IMR-90 (cell line): ENCODE results near the gene WNT2B. TPM values are rescaled to one million over a fixed set of nuclear protein-coding genes. Genes with fewer than 3 reads are reported as not detected.
A peak's percentile ranks its signal among the peaks of the same experiment; 100 is the strongest.

ENCODE experiments used
- ATAC-seq: fragments of 200-7000 bp; cut with Tn5 transposase; 2 replicates; pipeline ENCODE4 v1.9.1; 2020; ENCODE audit warnings: low read depth, mild to moderate bottlenecking, moderate library complexity
- BruUV-seq: library from RNA; stranded (reverse); fragments of 400-500 nt; replicated peaks from 2 replicates; lab custom pipeline; 2021; lab: Mats Ljungman, UMichigan
- CTCF ChIA-PET: fragments of 300-600 bp; formaldehyde crosslinking; extraction: SDS; loops from one replicate; lab custom pipeline; 2021; ENCODE audit warnings: antibody characterized with exemption; lab: Yijun Ruan, JAX
- POLR2A ChIA-PET: fragments of 300-600 bp; sonication (Branson Sonifier 250); formaldehyde crosslinking; loops from one replicate; lab custom pipeline; 2022; ENCODE audit warnings: antibody characterized with exemption; ENCODE audit not compliant: unreplicated experiment; lab: Charles Lee
- DNase-seq: peaks from one replicate; pipeline ENCODE4 v3.0.0; 2013
- H2AFZ ChIP-seq: replicated peaks from 2 replicates; pipeline ENCODE3; 2013; ENCODE audit warnings: low read length, mild to moderate bottlenecking; ENCODE audit not compliant: poor library complexity
- H2AK5ac ChIP-seq: 2 replicates; pipeline ENCODE4 v1.6.1; 2013; ENCODE audit warnings: low read depth, low read length, inconsistent platforms
- H2AK9ac ChIP-seq: replicated peaks from 2 replicates; pipeline ENCODE3; 2013; ENCODE audit warnings: mild to moderate bottlenecking, low read depth, low read length, moderate library complexity; ENCODE audit not compliant: poor library complexity
- H2BK120ac ChIP-seq: 2 replicates; pipeline ENCODE4 v1.6.1; 2013; ENCODE audit warnings: low read depth, low read length, inconsistent platforms
- H2BK15ac ChIP-seq: 3 replicates; pipeline ENCODE4 v1.6.1; 2013; ENCODE audit warnings: low read depth, low read length, inconsistent platforms
- H2BK20ac ChIP-seq: 2 replicates; pipeline ENCODE4 v1.6.1; 2013; ENCODE audit warnings: low read depth, mild to moderate bottlenecking, inconsistent platforms, low read length, moderate library complexity
- H2BK5ac ChIP-seq: 2 replicates; pipeline ENCODE4 v1.6.1; 2013; ENCODE audit warnings: mild to moderate bottlenecking, low read depth, low read length, inconsistent platforms; ENCODE audit not compliant: poor library complexity, severe bottlenecking
- H3K14ac ChIP-seq: replicated peaks from 2 replicates; pipeline ENCODE4 v1.6.1; 2013; ENCODE audit warnings: low read depth, low read length, inconsistent platforms
- H3K18ac ChIP-seq: 2 replicates; pipeline ENCODE4 v1.6.1; 2013; ENCODE audit warnings: low read depth, low read length, control low read depth
- H3K23ac ChIP-seq: 2 replicates; pipeline ENCODE4 v1.6.1; 2013; ENCODE audit warnings: low read depth, low read length, inconsistent platforms
- H3K27ac ChIP-seq: 2 replicates; pipeline ENCODE4 v1.5.1; 2013; ENCODE audit warnings: mild to moderate bottlenecking, control low read depth, low read length; ENCODE audit not compliant: insufficient read depth
- H3K27me3 ChIP-seq: 2 replicates; pipeline ENCODE4 v1.6.1; 2013; ENCODE audit warnings: low read length; ENCODE audit not compliant: control insufficient read depth, insufficient read depth
- H3K36me3 ChIP-seq: 2 replicates; pipeline ENCODE4 v1.6.1; 2013; ENCODE audit warnings: low read length, mixed read lengths; ENCODE audit not compliant: control insufficient read depth, insufficient read depth
- H3K4ac ChIP-seq: 2 replicates; pipeline ENCODE4 v1.6.1; 2013; ENCODE audit warnings: low read depth, low read length, inconsistent platforms
- H3K4me1 ChIP-seq: 2 replicates; pipeline ENCODE4 v1.6.1; 2013; ENCODE audit warnings: low read length, mixed read lengths; ENCODE audit not compliant: control insufficient read depth, insufficient read depth
- H3K4me2 ChIP-seq: 2 replicates; pipeline ENCODE4 v1.6.1; 2013; ENCODE audit warnings: low read depth, mild to moderate bottlenecking, control low read depth, low read length, moderate library complexity
- H3K4me3 ChIP-seq: 2 replicates; pipeline ENCODE4 v1.5.1; 2013; ENCODE audit warnings: low read depth, mild to moderate bottlenecking, control low read depth, low read length, moderate library complexity; ENCODE audit not compliant: insufficient read depth
- H3K56ac ChIP-seq: 2 replicates; pipeline ENCODE4 v1.6.1; 2013; ENCODE audit warnings: low read length, inconsistent platforms; ENCODE audit not compliant: insufficient read depth; ENCODE audit errors: extremely low read depth
- H3K79me1 ChIP-seq, 2 experiments: 2 replicates each; pipeline ENCODE4 v1.6.1; 2013; ENCODE audit warnings: low read length in 2 of 2, inconsistent platforms in 1 of 2, low read depth in 1 of 2
- H3K9ac ChIP-seq: 2 replicates; pipeline ENCODE4 v1.6.1; 2013; ENCODE audit warnings: low read depth, low read length, control low read depth
- H3K9me1 ChIP-seq: 2 replicates; pipeline ENCODE4 v1.6.1; 2013; ENCODE audit warnings: low read length, inconsistent platforms; ENCODE audit not compliant: insufficient read depth
- H3K9me3 ChIP-seq: 2 replicates; pipeline ENCODE4 v1.6.1; 2013; ENCODE audit warnings: low read length; ENCODE audit not compliant: control insufficient read depth, insufficient read depth
- H4K20me1 ChIP-seq: 2 replicates; pipeline ENCODE4 v1.6.1; 2013; ENCODE audit warnings: low read length, inconsistent platforms; ENCODE audit not compliant: insufficient read depth
- H4K5ac ChIP-seq: 2 replicates; pipeline ENCODE4 v1.6.1; 2013; ENCODE audit warnings: mild to moderate bottlenecking, low read depth, low read length, control low read depth
- H4K8ac ChIP-seq, 2 experiments: 2 replicates each; pipeline ENCODE4 v1.6.1; 2013; ENCODE audit warnings: low read depth in 2 of 2, low read length in 2 of 2, control low read depth in 1 of 2, inconsistent platforms in 1 of 2
- H4K91ac ChIP-seq: 2 replicates; pipeline ENCODE4 v1.6.1; 2013; ENCODE audit warnings: low read depth, low read length, inconsistent platforms; ENCODE audit not compliant: insufficient read depth
- ELK1 ChIP-seq: fragments of 150-350 bp; IDR thresholded peaks from 2 replicates; pipeline ENCODE4 v1.6.1; 2016; ENCODE audit warnings: low read depth, mild to moderate bottlenecking, low read length, moderate library complexity, borderline replicate concordance
- FOS ChIP-seq: fragments of 150-350 bp; IDR thresholded peaks from 2 replicates; pipeline ENCODE4 v1.6.1; 2016; ENCODE audit warnings: low read depth, low read length
- RCOR1 ChIP-seq: IDR thresholded peaks from 2 replicates; pipeline ENCODE4 v1.6.1; 2012; ENCODE audit warnings: mild to moderate bottlenecking, low read length, improper control_type of control experiment; ENCODE audit not compliant: insufficient replicate concordance
- WGBS, 2 experiments: methylation state at CpG; one replicate each; pipeline versions ENCODE4 v1.1.5 to v1.1.7; 2013; ENCODE audit warnings: missing lambda C conversion rate in 2 of 2; ENCODE audit not compliant: insufficient read length in 1 of 2; ENCODE audit errors: extremely low coverage in 2 of 2; 5-methylcytosine and 5-hydroxymethylcytosine counted together
- dilution Hi-C: fragments of 300-500 bp; cut with HindIII; formaldehyde crosslinking; loops from one replicate; pipeline ENCODE4 v1.14.3; 2018; ENCODE audit warnings: low sequenced_read_pairs; ENCODE audit not compliant: unreplicated experiment
- in situ Hi-C: fragments of 300-500 bp; cut with MboI; formaldehyde crosslinking; loops from 3 replicates; pipeline ENCODE4 v1.14.3; 2019; ENCODE audit warnings: low sequenced_read_pairs, inconsistent platforms, mixed read lengths
- intact Hi-C: fragments of 100-400 bp; cut with micrococcal nuclease; formaldehyde crosslinking; loops from 2 replicates; pipeline ENCODE4 v1.10.0; 2022
- polyA plus RNA-seq, 3 experiments: library from polyadenylated mRNA; depleted of rRNA; stranded (reverse); fragments of >200 nt; gene quantifications; 2 replicates each; pipeline ENCODE4 v1.2.3, GENCODE V29; 2012; ENCODE audit warnings: low replicate concordance in 1 of 3
- total RNA-seq: library from RNA; depleted of rRNA; stranded (reverse); fragments of >200 nt; gene quantifications from 2 replicates; pipeline ENCODE4 v1.2.3, GENCODE V29; 2012

The WNT2B gene
- total and polyA plus RNA-seq, 2 of the 4 experiments (the other 2 are of a cell fraction), result 0.50 to 0.54 TPM

GRCh38 chr1:112515311-112516009 lies 6.7 kb downstream of the WNT2B start:
- Histone ChIP-seq H2BK120ac (peak overlapping the region; percentile 30; the same call in 1 of the 2 replicates), H2AK9ac (peak overlapping the region; percentile 38), H2BK15ac (no peak overlapping the region), H4K8ac (no peak overlapping the region), H3K4me3 (no peak overlapping the region), H3K79me1 (no peaks in the 10 kb centered on the region), H3K23ac (no peak overlapping the region), H3K4me2 (peak overlapping the region; percentile 65; the same call in 1 of the 2 replicates), H3K27me3 (peaks cover 6% of the 10 kb centered on the region), H3K27ac (peak overlapping the region; percentile 87; the same call in 1 of the 2 replicates), H3K56ac (no peak overlapping the region), H3K18ac (peak overlapping the region; percentile 86; the same call in 1 of the 2 replicates), H3K9me1 (peaks cover 27% of the 10 kb centered on the region), H2AFZ (no peak overlapping the region), H2BK20ac (no peak overlapping the region), H4K91ac (0 out of 2 replicates have a peak overlapping the region, but pooled peaks have one; percentile 48), H3K9ac (no peak overlapping the region), H3K4ac (no peak overlapping the region), H3K9me3 (no peaks in the 10 kb centered on the region), H4K20me1 (peaks cover 23% of the 10 kb centered on the region), H3K4me1 (peaks cover 31% of the 10 kb centered on the region), H2BK5ac (peak overlapping the region; percentile 49), H2AK5ac (peak overlapping the region; percentile 40; the same call in 1 of the 2 replicates), H3K14ac (no peak overlapping the region; the same call in 1 of the 2 replicates), H4K5ac (no peak overlapping the region), H3K36me3 (peaks cover 5% of the 10 kb centered on the region; the same call in 1 of the 2 replicates)
- dilution Hi-C loops (no loop called here), in situ Hi-C loops (no loop called here), intact Hi-C loops (loop anchor here (5.0 kb wide), 1 partner anchor 192 kb away; the partner anchor contains the start of gene RHOC)
- TF ChIP-seq ELK1 (no peak), RCOR1 (peak; percentile 42), FOS (peak; percentile 52; the same call in 1 of the 2 replicates)
- peak; percentile 83 for DNase-seq
- ChIA-PET CTCF (interaction anchor here (0.9 to 1.7 kb wide), 2 partner anchors 14 to 103 kb away, joined by 3 to 7 read pairs; partner anchors contain the start of gene ST7L), POLR2A (no interaction called here)
- peak; percentile 69 for ATAC-seq
- BruUV-seq, result no TSS peak
- no CpG with 5 or more reads among the region's 2 CpGs for WGBS, 2 experiments
